Neuronal stem cell (in vitro differentiated cells): ENCODE data around the gene USO1.
"Not testable (repeated sequence)": the region's sequence is repeated elsewhere in the genome, so short reads cannot be mapped to it uniquely, and the experiment has no call there.

Experiments
- DNase-seq: peaks from one replicate; pipeline ENCODE4 v3.0.0-alpha.2; 2013; ENCODE audit warnings: low spot score
- H2AFZ ChIP-seq: one replicate; pipeline ENCODE4 v1.6.1; 2013; ENCODE audit warnings: mild to moderate bottlenecking, low read length, inconsistent platforms
- H2AK5ac ChIP-seq: 2 replicates; pipeline ENCODE4 v1.6.1; 2013; ENCODE audit warnings: low read depth, mild to moderate bottlenecking, inconsistent platforms, low read length, moderate library complexity, mixed read lengths
- H2BK120ac ChIP-seq: 2 replicates; pipeline ENCODE4 v1.6.1; 2013; ENCODE audit warnings: low read depth, mild to moderate bottlenecking, inconsistent platforms, low read length, moderate library complexity, mixed read lengths
- H2BK12ac ChIP-seq: one replicate; pipeline ENCODE4 v1.6.1; 2013; ENCODE audit warnings: low read length, inconsistent platforms
- H2BK15ac ChIP-seq: 2 replicates; pipeline ENCODE4 v1.6.1; 2013; ENCODE audit warnings: mild to moderate bottlenecking, low read length, inconsistent platforms, mixed read lengths
- H2BK5ac ChIP-seq: one replicate; pipeline ENCODE4 v1.6.1; 2013; ENCODE audit warnings: inconsistent platforms, mild to moderate bottlenecking, low read length, moderate library complexity
- H3K14ac ChIP-seq: one replicate; pipeline ENCODE4 v1.6.1; 2013; ENCODE audit warnings: low read length, inconsistent platforms
- H3K18ac ChIP-seq: 2 replicates; pipeline ENCODE4 v1.6.1; 2013; ENCODE audit warnings: low read length, inconsistent platforms
- H3K23ac ChIP-seq: 2 replicates; pipeline ENCODE4 v1.6.1; 2013; ENCODE audit warnings: low read depth, mild to moderate bottlenecking, mixed read lengths, low read length, inconsistent platforms; ENCODE audit not compliant: poor library complexity
- H3K27ac ChIP-seq: replicated peaks from 3 replicates; pipeline ENCODE4 v1.5.1; 2013; ENCODE audit warnings: low read length, inconsistent platforms
- H3K27me3 ChIP-seq, 3 experiments: 2 replicates each; pipeline ENCODE4 v1.6.1; 2013; ENCODE audit warnings: low read length in 3 of 3, mild to moderate bottlenecking in 2 of 3, inconsistent platforms in 1 of 3, low read depth in 1 of 3, mixed read lengths in 1 of 3, moderate library complexity in 1 of 3; ENCODE audit not compliant: control insufficient read depth in 3 of 3, insufficient read depth in 3 of 3
- H3K36me3 ChIP-seq, 2 donors: replicated peaks in 1 of 2; 2 replicates each; pipeline ENCODE4 v1.6.1; 2013; ENCODE audit warnings: low read length in 2 of 2; ENCODE audit not compliant: control insufficient read depth in 2 of 2, insufficient read depth in 2 of 2
- H3K4ac ChIP-seq: 2 replicates; pipeline ENCODE4 v1.6.1; 2013; ENCODE audit warnings: inconsistent platforms, mild to moderate bottlenecking, low read length, moderate library complexity
- H3K4me1 ChIP-seq, 2 donors: 1 replicate in 1 of 2; 2 replicates in 1 of 2; pipeline ENCODE4 v1.6.1; 2013; ENCODE audit warnings: low read length in 2 of 2, low read depth in 1 of 2; ENCODE audit not compliant: control insufficient read depth in 2 of 2, insufficient read depth in 1 of 2
- H3K4me2 ChIP-seq: one replicate; pipeline ENCODE4 v1.6.1; 2013; ENCODE audit warnings: mild to moderate bottlenecking, low read length, inconsistent platforms; ENCODE audit not compliant: insufficient read depth, poor library complexity, severe bottlenecking
- H3K4me3 ChIP-seq, 2 donors: 2 replicates each; pipeline ENCODE4 v1.5.1; 2013; ENCODE audit warnings: low read length in 2 of 2, mild to moderate bottlenecking in 2 of 2, inconsistent platforms in 1 of 2, moderate library complexity in 1 of 2
- H3K79me1 ChIP-seq: one replicate; pipeline ENCODE4 v1.6.1; 2013; ENCODE audit warnings: low read depth, mild to moderate bottlenecking, inconsistent platforms, low read length, moderate library complexity
- H3K9ac ChIP-seq: one replicate; pipeline ENCODE4 v1.6.1; 2013; ENCODE audit warnings: mild to moderate bottlenecking, low read depth, low read length, inconsistent platforms; ENCODE audit not compliant: poor library complexity
- H3K9me3 ChIP-seq, 2 donors: replicated peaks in 1 of 2; 2 replicates each; pipeline versions ENCODE3 to v1.6.1; 2013; ENCODE audit warnings: low read length in 2 of 2, mild to moderate bottlenecking in 2 of 2, inconsistent platforms in 1 of 2, low read depth in 1 of 2, mixed read lengths in 1 of 2, moderate library complexity in 1 of 2; ENCODE audit not compliant: control insufficient read depth in 2 of 2, insufficient read depth in 1 of 2
- H4K8ac ChIP-seq: one replicate; pipeline ENCODE4 v1.6.1; 2013; ENCODE audit warnings: low read depth, mild to moderate bottlenecking, inconsistent platforms, low read length, moderate library complexity
- H4K91ac ChIP-seq: one replicate; pipeline ENCODE4 v1.6.1; 2013; ENCODE audit warnings: low read length, low read depth, mild to moderate bottlenecking, inconsistent platforms; ENCODE audit not compliant: poor library complexity
- WGBS, 2 donors: extraction: QIAGEN DNeasy Blood & Tissue Kit; methylation state at CpG; one replicate each; pipeline ENCODE4 v1.1.7; 2013; ENCODE audit warnings: missing lambda C conversion rate in 2 of 2, mixed read lengths in 1 of 2; ENCODE audit not compliant: insufficient read length in 2 of 2, insufficient replicate concordance in 1 of 2; ENCODE audit errors: extremely low coverage in 2 of 2; 5-methylcytosine and 5-hydroxymethylcytosine counted together

Gene USO1

GRCh38 chr4:75843596-75843995, 119.2 kb downstream of the USO1 start:
- H3K36me3 ChIP-seq, result no peaks in the 10 kb centered on the region
- H3K9ac ChIP-seq, result no peak overlapping the region
- H3K4me2 ChIP-seq, result no peak overlapping the region
- H4K91ac ChIP-seq, result no peak overlapping the region
- no peak overlapping the region for H2BK15ac ChIP-seq
- H3K27ac ChIP-seq, result no peak overlapping the region
- no peak overlapping the region for H3K4me3 ChIP-seq
- no peak overlapping the region for H2AK5ac ChIP-seq
- DNase-seq, result no peak
- H3K23ac ChIP-seq, result no peak overlapping the region
- no CpG with 5 or more reads among the region's 4 CpGs for WGBS, 2 donors
- H3K4me1 ChIP-seq, result peaks cover 4 to 16% of the 10 kb centered on the region in 2 donors
- H3K18ac ChIP-seq, result peak overlapping the region; percentile 29
- H3K14ac ChIP-seq, result no peak overlapping the region
- no peak overlapping the region for H4K8ac ChIP-seq
- H3K79me1 ChIP-seq, result no peaks in the 10 kb centered on the region
- H2BK12ac ChIP-seq, result no peak overlapping the region
- H3K27me3 ChIP-seq, result no peaks in the 10 kb centered on the region
- no peak overlapping the region for H3K4ac ChIP-seq
- no peaks in the 10 kb centered on the region for H3K9me3 ChIP-seq
- H2BK5ac ChIP-seq, result no peak overlapping the region
- H2AFZ ChIP-seq, result peak overlapping the region; percentile 60
- H2BK120ac ChIP-seq, result no peak overlapping the region

- H3K27me3 ChIP-seq, result no peaks in the 10 kb centered on the region
- H2AK5ac ChIP-seq, result no peak overlapping the region
- H3K18ac ChIP-seq, result no peak overlapping the region
- H2AFZ ChIP-seq, result peak overlapping the region; percentile 60
- no peak overlapping the region for H4K91ac ChIP-seq
- H3K79me1 ChIP-seq, result no peaks in the 10 kb centered on the region
- no peak overlapping the region for H2BK15ac ChIP-seq
- no peak for DNase-seq
- no peak overlapping the region for H2BK12ac ChIP-seq
- no peak overlapping the region for H3K23ac ChIP-seq
- no peak overlapping the region for H3K4me2 ChIP-seq
- H4K8ac ChIP-seq, result no peak overlapping the region
- peaks cover 4 to 16% of the 10 kb centered on the region in 2 donors for H3K4me1 ChIP-seq
- H3K14ac ChIP-seq, result no peak overlapping the region
- no peaks in the 10 kb centered on the region for H3K36me3 ChIP-seq
- H3K9ac ChIP-seq, result no peak overlapping the region
- no CpG with 5 or more reads among the region's 3 CpGs for WGBS, 2 donors
- H2BK120ac ChIP-seq, result no peak overlapping the region
- H3K9me3 ChIP-seq, result no peaks in the 10 kb centered on the region
- H3K27ac ChIP-seq, result no peak overlapping the region
- no peak overlapping the region for H3K4me3 ChIP-seq
- H2BK5ac ChIP-seq, result no peak overlapping the region
- H3K4ac ChIP-seq, result no peak overlapping the region
Observed at GRCh38 chr4:75844151-75844662, 119.8 kb downstream of the USO1 start.

- Histone ChIP-seq H2BK120ac (no peak overlapping the region), H2AFZ (no peak overlapping the region), H3K79me1 (no peaks in the 10 kb centered on the region), H4K8ac (no peak overlapping the region), H3K18ac (no peak overlapping the region), H3K4me1 (peaks cover 4 to 14% of the 10 kb centered on the region in 2 donors), H3K9me3 (no peaks in the 10 kb centered on the region), H3K4me3 (no peak overlapping the region), H3K27ac (no peak overlapping the region), H3K27me3 (no peaks in the 10 kb centered on the region), H4K91ac (no peak overlapping the region), H3K23ac (no peak overlapping the region), H2BK15ac (no peak overlapping the region), H3K4ac (no peak overlapping the region), H2AK5ac (no peak overlapping the region), H2BK12ac (no peak overlapping the region), H3K14ac (no peak overlapping the region), H2BK5ac (no peak overlapping the region), H3K36me3 (no peaks in the 10 kb centered on the region), H3K9ac (no peak overlapping the region), H3K4me2 (no peak overlapping the region)
- no peak for DNase-seq
- WGBS, 2 donors, result no CpG with 5 or more reads among the region's 2 CpGs
Observed at GRCh38 chr4:75845992-75846391, 121.6 kb downstream of the USO1 start.

- H3K4ac ChIP-seq, H3K4me1 ChIP-seq, H3K18ac ChIP-seq, H3K9ac ChIP-seq, H3K14ac ChIP-seq, H2BK5ac ChIP-seq, H4K8ac ChIP-seq, H3K27me3 ChIP-seq, H3K9me3 ChIP-seq, H4K91ac ChIP-seq, H3K4me3 ChIP-seq, H3K36me3 ChIP-seq, H2AK5ac ChIP-seq, H2BK15ac ChIP-seq, H2BK120ac ChIP-seq, H3K4me2 ChIP-seq, H3K27ac ChIP-seq, H3K23ac ChIP-seq, H2BK12ac ChIP-seq, H3K79me1 ChIP-seq: not testable (repeated sequence)
- no CpG with 5 or more reads among the region's 14 CpGs for WGBS, 2 donors
- peak; percentile 69 for DNase-seq
- peak overlapping the region; percentile 39 for H2AFZ ChIP-seq
Observed at GRCh38 chr4:75848171-75848760, 123.9 kb downstream of the USO1 start.
